Dermis microvascular lymphatic vessel endothelial cell (primary cell): ENCODE results near the gene SDSL. TPM values are rescaled to one million over a fixed set of nuclear protein-coding genes. Genes with fewer than 3 reads are reported as not detected.

Source experiments
- DNase-seq, 2 donors: peaks; one replicate each; pipeline versions ENCODE4 v3.0.0 to v3.0.0-alpha.2; 2010; ENCODE audit warnings: low read depth in 2 of 2
- total RNA-seq: library from RNA; depleted of rRNA; stranded (reverse); fragments of >200 nt; gene quantifications from 2 replicates; pipeline ENCODE4 v1.2.1, GENCODE V29; 2014

Gene SDSL
- total RNA-seq, 1 donor from 2014 or later, result 3.3 TPM

DNA sequence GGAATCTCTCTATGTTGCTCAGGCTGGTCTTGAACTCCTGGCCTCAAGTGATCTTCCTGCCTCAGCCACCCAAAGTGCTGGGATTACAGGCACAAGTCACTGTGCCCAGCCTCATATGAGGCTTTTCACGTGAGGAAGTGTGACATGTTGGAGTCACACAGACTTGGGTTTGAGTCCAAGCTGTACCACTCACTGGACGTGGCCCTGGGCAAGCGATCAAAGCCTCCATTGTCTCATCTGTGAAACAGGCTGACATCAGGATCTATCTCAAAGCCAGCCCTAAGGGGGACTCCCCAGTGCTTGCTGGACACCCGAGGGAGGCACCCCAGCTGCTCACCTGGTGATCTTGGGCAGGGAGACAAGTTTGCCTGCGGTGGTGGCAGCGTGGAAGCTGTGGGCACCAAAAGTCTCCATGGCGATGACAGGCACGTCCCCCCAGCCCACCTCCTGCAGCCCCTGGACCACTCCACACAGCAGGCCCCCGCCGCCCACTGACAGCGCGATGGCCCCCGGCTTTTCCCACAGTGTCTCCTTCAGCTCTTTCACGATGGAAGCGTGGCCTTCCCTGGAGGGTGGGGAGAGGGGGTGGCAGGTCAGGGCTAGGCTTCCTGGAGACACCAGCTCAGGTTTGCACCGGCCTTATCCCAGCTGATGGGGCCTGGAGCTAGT lies 25.2 kb upstream of the SDSL start:
- no peak for DNase-seq

DNA sequence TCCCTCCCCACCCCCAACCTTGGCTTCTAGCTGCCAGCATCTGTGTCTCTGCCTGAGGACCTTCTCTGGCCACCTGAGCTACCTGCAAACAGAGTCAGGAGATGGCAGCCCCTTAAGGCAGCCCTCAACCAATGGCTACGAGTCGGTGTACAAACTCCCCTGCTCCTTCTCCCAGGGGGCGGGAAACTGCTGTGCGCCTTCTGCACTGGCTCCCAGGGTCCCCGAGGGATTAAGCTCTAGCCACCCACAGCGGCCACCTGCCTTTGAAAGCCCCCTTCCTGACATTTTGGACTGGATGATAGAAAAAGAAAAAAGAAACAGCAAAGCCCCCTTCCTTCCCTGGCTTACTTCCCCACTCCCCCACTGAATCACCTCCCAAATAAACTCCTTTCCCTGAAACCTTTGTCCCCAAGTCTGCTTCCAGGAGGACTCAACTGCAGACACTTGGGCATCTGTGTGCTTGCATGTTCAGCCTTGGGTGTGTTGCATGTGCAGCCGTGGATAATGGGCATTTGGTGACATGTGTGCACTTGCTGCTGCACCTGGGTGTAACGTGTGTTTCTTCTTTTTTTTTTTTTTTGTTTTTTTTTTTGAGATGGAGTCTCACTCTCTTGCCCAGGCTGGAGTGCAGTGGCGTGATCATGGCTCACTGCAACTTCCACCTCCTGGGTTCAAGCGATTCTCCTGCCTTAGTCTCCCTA lies 24.5 kb upstream of the SDSL start:
- no peak for DNase-seq

DNA sequence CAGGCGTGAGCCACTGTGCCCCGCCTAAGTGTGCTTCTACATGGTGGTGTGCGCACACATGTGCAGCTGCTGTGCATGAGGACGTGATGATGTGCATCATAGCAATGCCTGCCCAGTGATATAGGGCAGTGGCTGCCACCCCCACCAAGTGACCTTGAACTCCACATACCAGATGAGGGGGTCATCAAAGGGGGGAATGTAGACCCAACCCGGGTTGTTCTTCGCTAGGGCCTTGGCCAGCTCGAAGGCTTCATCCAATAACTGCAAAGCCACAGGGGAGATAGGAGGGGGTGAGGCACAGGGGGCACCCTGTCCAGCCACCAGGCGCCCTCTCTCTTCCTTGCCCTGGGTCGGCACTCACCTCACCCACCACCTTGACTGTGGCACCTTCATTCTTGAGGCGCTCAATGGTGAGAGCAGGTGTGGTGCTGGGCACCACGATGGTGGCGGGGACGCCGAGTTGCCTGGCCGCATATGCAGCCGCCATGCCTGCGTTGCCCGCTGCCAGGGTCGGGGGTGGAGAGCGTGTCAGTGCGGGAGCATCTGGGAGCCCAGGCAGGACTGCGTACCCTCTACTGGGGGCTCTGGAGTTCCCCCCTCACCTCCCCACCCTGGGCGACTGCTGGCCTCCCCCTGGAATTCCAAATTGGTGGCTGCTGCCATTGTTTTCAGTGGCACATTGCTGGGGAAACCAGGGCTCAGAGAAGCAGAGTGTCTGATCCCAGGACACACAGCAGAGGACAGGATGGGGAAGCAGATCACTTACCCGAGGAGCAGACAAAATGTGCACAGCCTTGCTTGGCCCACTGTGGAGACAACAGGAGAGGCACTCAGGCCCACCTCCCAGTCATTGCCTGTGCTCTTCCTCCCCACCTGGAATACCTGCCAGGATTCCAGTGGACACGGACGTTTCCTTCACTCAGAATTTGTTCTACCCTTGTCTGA lies 23.6 kb upstream of the SDSL start:
- no peak for DNase-seq

GRCh38 chr12:113399490-113399889 lies 22.7 kb upstream of the SDSL start:
- DNase-seq, result no peak

DNA sequence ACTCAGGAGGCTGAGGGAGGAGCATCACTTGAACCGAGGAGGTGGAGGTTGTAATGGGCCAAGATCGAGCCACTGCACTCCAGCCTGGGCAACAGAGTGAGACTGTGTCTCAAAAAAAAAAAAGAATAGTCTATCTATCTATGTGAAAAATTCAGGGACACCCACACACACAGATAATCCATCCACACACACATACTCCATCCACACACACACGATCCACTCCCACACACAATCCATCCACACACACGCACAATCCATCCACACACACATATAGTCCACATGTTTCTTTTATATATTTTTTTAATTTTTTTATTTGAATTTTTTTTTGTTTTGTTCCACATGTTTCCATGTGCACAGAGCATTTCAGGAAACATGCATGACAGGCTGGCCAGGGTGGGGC lies 21.8 kb upstream of the SDSL start:
- DNase-seq, result no peak

DNA sequence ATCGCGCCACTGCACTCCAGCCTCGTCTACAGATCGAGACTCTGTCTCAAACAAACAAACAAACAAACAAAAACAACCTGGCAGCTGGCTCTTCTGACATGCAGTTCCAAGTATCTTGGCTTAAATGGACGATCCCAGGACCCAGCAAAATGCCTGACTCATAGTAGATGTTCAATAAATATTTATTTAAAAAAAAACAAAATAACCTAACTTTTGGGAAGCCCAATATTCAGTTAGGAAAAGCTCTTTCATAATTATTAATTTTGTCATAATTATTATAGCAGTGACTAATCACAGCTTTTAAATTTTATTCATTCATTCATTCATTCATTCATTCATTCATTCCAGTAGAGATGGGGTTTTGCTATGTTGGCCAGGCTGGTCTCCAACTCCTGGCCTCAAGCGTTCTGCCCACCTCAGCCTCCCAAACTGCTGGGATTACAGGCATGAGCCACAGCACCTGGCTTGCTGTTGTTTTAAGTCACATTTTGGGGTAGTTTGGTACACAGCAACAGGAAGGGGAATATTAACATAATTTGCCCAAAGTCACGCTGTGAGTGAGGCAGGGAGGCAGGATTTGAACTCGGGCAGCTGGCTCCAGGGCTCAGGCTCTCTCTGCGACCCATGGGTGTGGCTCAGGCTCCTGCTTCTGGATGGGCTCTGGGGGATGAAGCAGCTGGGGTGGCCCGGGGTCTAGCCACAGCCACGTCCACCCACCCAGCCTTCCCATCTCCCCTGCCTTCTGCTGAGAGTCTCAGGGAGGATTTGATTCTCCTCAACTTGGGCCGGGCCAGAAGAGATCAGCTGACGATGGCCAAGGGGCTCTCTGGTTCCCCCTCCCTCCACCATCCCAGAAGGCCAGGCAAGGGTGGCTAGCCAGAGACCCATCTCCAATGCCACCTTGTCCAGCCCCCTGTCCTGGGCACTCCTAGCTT lies 20.8 kb upstream of the SDSL start:
- DNase-seq, result no peak

- DNase-seq, result no peak
These were observed 19.5 kb upstream of the SDSL start for GRCh38 chr12:113402586-113403260.

- peak; percentile 21 to 40 for DNase-seq
These were observed 18.5 kb upstream of the SDSL start, which contains the start of gene SDS for GRCh38 chr12:113403435-113404415. TSS of gene SDS (minus strand) at chr12:113403887. CDS start at chr12:113399708, 4,179 bp downstream.

DNA sequence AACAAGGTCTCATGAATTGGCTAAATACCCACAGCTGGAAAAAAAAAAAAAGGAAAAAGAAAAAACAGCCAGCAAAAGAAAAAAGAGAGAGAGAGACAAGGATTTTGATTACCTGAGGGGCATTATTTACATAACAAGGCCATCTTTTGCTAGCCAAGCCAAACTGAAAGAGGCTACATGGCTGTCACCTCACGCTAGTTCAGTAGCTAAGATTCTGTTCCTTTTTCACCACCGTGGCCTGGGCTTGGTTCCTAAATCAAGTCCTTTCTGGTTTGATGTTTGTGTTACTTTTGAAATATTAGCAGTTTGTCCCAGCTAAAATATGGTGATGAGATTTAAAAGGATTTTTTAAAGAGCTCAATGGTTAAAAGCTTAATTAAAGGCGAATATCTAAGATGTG lies 16.5 kb upstream of the SDSL start:
- DNase-seq, result no peak

- DNase-seq, result no peak
These were observed 14.1 kb upstream of the SDSL start for GRCh38 chr12:113407931-113408600.

DNA sequence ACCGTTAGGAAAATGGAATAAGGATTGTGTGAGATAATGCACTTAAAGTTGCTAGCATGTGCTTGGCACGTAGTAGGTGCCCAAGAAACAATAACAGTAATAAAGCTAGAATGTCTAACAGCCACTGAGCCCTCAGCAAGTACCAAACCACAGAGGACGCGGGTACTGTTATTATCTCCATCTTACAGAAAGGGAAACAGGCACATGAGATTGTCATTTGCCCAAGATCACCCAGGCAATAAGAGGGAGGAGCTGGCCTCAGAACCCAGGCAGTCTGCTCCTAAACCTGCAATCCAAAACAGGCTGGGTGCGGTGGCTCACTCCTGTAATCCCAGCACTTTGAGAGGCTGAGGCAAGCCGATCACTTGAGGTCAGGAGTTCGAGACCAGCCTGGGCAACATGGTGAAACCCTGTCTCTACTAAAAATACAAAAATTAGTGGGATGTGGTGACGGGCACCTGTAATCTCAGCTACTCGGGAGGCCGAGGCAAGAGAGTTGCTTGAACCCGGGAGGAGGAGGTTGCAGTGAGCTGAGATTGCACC lies 13.4 kb upstream of the SDSL start:
- no peak for DNase-seq

- DNase-seq, result no peak
These were observed 12.6 kb upstream of the SDSL start for GRCh38 chr12:113409462-113410124.

GRCh38 chr12:113413488-113413939 lies 8.7 kb upstream of the SDSL start:
- peak in 1 of 2 donors; percentile 7 for DNase-seq

DNA sequence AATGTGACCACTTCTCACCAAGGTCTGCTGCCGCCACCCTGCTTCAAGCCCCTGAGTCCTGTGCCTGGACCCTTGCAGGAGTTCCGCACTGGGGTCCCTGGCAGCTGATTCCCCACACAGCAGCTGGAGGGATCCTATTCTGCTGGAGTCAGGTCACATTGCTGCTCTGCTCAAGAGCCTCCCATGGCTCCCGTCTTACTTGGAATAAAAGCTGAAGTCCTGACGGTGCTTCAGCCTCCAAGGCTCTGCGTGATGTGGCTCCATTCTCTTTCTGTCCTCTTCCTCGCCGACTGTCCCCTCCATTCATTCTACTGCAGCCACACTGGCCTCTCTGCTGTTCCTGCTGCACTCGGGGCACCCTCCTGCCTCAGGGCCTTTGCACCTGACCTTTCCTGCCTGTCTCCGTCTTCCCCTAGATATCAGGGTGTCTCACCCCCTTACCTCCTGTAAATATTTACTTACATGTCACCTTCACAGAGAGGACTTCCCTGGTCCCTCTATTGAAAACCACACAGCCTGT lies 7.6 kb upstream of the SDSL start:
- no peak for DNase-seq

DNA sequence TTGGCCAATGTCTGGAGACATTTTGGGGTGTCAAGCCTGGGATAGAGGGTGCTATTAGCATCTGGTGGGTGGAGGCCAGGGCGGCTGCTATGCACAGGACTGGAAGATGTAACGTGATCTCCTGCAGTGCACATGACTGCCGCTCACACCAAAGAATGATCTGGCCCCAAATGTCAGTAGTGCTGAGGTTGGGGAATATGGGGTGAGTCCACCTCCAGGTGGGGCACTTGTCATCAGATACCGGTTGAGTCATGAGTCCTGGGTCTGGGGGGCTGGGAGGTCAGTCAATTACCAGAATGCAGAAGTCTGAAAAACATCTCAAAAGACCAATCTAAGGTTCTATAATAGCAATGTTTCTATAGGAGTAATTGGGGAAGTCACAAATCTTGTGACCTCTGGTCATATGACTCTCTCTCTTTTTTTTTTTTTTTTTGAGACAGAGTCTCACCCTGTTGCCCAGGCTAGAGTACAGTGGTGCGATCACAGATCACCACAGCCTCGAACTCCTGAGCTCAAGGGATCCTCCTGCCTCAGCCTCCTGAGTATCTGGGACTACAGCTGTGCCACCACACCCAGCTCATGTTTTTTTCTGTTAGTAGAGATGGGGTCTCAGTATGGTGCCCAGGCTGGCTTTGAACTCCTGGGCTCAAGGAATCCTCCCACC lies 6.0 kb upstream of the SDSL start:
- no peak for DNase-seq

GRCh38 chr12:113418213-113418879 lies 3.8 kb upstream of the SDSL start:
- no peak for DNase-seq
